Activated gamma-delta T cell treated with anti-CD3 and anti-CD28 coated beads, Interleukin-2, amount 50 U/mL, for 16 hours (primary cell): ENCODE results near the gene WHRN.

Experiments
- DNase-seq: peaks from one replicate; pipeline ENCODE4 v3.0.0-alpha.2; 2020; ENCODE audit warnings: low read depth

Gene WHRN

DNA sequence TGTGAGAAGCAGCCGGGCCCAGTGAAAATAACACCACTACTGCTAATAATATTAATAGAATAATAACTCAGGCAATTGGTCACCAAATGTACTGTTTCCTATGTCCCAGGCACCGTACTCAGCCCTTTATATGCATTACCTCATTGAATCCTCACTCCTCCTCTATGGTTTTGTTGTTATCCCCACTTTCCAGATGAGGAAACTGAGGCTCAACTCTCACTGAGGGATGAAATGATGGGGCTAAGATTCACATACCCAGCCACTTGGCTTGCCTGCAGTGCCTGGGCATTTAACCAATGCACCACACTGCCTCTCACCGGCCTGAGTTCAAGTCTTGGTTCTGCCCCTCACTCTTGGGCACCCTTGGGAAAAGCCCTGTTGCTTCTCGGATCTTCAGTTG is 34.1 kb downstream of the WHRN start:
- DNase-seq, result no peak

DNA sequence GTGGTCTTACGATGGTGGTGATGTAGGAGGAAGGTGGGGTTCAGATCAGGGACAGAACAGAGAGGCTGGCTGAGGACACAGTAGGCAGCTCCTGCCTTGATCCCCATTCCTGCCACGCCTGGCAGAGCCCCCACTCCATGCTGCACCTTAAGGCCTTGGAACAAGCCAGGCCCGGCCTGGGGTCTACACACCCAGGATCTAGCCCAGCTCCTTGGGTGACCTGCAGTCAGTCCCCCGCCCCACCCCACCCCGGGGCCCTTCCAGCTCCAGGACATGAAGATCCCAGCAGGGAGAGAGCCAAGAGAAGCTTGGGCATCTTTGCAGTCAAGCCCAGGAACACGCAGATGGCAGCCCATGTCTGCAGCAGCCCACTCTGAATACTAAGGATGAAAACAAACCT is 34.7 kb downstream of the WHRN start:
- no peak for DNase-seq

DNA sequence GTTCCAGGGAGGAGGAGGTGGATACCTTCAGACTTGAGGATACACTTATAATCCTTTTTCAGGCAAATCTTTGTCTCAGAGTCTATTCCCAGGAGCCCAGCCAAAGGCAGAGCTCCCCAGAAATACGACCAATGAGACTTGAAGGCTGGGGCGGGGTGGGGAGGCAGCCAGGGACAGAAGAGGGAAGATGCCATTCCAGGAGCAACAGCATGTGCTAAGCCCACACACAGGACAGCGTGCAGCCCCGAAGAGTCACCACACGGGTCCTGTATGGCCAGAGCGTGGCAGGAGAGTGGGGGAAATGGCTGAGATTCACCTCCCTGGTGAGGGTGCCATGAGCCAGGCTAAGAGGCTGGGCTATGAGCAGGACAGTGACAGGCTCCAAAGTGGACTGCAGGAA is 35.2 kb downstream of the WHRN start:
- no peak for DNase-seq

DNA sequence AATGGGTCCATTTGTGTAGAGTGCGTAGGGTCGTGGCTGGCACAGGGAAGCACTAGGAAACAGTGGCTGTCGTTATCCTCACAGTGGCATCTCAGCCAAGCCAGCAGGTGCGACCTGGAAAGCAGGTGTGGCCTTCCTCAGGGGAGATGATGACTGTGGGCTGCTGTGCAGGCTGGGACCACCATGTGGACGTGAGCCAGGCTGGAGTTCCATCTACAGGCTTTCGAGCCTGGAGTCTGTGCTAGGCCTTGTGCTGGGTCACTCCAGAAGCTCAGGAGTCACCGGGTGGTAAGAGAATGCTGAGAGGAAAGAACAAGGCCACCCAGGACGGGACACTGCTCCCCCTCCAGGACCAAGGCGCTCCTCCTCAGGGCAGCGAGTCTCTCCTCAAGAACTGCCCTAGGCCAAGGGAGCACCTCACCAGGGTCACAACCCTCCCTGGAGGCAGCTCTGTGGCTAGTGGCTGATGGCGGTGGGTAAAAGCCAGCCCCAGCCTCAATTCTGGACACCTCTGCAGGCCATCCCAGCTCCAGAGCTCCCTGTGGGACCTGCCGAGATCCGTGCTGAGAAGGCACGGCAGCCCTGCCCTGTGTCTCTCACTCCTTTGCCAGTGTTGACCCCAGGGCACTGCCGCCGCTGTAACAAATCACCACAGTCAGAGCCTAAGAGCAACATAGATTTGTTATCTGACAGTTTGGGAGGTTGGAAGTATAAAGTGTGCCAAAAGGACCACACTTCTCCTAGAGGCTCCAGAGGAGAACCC is 36.0 kb downstream of the WHRN start:
- DNase-seq, result no peak

DNA sequence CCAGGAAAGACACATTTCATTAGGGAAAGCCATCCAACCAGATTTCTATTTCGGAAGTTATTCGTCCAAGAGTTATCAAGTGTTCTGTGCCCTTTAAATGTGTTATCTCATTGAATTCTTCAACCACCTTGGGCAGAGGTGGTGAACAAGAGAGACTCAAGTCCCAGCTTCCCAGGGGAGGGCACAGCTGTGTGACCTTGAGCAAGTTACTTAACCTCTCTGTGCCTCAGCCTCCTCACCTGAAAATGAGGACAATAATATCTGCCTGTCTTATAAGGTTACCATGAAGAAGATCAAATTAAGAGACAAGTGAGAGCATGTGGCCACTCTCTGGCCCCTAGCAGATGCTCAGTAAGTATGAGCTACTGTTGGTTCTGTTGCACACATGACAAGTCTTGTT is 37.4 kb downstream of the WHRN start:
- DNase-seq, result no peak

DNA sequence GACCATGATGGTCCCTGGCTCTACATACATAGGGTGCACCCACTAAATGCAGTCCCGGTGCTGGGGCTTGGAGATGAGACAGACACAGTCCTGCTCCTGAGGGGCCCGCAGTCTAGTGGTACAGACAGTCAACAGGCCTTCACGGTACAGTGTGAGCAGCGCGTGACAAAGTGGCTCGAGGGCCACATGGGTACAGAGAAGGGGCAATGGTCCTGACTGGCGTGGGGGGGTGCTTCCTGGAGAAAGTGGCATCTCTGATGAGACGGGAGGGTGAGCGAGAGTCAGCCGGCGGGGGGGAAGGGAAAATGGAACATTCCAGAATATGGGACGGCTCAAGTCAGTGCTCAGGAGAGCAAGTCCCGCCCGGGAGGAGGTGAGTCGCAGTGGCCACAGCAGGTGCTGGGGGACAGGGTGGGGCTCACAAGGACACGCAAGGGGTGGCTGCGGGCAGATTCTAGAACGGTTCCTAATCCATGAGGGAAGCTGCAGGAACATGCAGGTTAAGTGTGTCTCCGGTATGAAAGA is 38.0 kb downstream of the WHRN start:
- no peak for DNase-seq

DNA sequence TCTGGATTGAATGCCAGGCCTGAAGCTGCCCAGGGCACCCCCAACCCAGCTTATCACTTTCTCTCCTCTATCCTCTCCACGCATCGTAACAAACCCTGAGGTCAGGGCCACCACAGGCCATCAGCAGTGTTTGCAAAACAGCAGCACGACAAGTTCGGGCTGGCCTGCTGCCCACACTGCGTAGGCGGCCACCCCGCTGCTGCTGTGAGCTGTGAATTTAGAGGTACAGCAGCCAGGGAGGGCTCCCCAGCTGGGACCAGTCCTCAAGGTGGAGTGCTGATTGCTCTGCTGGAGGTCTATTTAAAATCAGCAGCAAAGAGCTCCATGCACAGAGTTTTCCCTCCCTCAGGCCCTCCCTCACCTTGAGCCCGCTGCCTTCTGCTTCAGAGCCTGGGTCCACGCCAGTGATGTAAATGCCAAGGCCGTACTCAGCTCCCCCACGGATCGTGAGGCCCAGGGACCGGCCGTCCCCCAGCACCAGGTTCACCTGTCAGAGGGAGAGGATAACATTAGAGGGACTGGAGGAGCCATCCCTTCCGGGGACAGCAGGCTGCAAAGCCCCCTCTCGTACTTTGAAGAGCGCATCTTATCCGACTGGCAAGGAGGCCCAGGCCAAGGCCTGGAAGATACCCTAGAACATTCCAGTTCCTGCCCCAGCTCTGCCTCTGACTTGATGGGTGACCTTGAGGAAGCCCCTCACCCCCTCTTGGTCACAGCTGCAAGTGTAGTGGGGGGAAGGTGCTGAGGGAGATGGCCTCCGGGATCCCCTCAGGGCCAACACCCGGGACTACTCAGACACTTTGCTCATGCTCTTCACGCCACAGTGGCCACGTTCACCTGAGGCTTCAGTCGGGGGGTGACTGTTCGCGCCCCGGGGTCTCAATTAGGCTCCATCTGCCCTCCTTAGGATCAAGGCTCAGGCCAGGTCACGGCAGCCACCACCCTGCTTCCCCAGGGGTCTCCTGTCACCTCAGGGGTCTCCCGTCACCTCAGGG is 39.1 kb downstream of the WHRN start:
- no peak for DNase-seq

DNA sequence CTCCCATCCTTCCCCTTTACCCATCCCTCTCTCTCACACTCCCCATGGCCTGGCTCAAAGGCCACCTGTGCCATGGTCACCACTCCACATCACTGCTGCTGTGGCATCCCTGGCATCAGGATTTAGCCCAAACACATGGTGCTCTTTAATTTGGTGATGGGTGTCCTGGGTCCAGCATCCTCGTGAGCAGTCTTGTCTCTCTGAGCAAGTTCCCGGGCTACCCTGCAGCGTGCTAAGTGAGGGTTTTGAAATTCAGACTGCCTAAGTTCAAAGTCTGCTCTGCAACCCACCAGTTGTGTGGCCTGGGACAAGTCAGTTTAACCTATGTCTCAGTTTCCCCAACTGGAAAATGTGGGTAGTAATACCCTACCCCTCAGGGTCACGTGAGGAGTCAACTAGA is 39.9 kb downstream of the WHRN start:
- DNase-seq, result no peak

DNA sequence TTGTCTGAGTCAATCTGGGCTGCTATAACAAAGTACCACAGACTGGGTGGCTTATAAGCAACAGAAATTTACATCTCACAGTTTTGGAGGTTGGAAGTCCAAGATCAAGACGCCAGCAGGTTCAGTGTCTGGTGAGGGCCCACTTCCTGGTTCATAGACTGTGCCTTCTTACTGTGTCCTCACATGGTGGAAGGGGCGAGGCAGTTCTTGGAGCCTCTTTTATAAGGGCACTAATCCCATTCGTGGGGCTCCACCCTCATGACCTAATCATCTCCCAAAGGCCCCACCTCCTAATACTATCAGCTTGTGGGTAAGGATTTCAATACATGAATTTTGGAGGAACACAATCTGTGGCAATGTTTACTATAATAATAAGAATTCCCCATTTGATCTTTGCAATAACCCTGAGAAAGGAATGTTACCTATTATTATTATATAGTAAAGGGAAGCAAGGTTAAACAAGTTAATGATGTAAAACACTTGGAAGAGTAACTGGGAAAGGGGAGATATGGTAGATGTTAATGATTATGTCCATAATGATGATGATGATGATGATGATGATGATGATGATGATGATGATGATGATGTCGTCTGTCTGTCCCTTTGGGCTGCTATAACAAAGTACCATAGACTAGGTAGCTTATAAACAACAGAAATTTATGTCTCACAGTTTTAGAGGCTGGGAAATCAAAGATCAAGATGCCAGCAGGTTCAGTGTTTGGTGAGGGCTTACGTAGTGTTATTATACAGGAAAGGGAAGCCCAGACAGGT is 40.8 kb downstream of the WHRN start:
- DNase-seq, result no peak

DNA sequence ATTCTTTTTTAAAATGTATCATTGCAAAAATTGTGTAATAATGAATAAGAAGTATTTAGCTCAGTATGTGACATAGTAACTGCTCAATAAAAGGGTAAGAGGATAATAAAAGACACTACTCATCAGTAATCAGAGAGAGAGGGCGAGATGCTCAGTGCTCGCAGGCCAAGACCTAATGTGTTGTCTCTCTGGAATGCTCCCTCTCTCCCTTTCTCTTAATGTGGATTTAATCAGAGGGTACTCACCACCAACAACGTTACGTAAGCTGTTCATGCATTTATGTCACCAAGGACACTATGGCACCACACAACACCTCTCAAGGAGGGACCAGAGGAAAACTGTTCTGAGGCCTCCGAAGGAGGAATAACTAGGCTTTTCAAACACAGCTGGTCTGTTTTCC is 42.5 kb downstream of the WHRN start:
- no peak for DNase-seq

DNA sequence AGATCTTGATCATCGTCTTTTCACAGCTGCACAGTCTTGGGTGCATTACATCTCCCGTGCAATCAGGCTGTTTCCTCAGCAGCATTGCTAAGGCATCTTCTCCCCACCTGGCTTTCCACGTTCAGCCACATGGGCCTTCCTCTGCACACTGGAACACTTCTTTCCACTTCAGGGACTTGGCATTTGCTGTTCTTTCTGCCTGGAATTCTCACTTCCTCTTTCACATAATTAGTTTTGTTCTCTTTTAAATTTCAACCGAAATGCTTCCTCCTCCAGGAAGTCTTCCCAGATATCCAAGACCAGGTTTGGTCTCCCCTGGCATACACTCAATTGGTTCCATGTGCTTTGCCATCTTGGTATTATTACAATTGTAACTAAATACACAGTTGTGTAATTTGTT is 43.8 kb downstream of the WHRN start:
- DNase-seq, result no peak

DNA sequence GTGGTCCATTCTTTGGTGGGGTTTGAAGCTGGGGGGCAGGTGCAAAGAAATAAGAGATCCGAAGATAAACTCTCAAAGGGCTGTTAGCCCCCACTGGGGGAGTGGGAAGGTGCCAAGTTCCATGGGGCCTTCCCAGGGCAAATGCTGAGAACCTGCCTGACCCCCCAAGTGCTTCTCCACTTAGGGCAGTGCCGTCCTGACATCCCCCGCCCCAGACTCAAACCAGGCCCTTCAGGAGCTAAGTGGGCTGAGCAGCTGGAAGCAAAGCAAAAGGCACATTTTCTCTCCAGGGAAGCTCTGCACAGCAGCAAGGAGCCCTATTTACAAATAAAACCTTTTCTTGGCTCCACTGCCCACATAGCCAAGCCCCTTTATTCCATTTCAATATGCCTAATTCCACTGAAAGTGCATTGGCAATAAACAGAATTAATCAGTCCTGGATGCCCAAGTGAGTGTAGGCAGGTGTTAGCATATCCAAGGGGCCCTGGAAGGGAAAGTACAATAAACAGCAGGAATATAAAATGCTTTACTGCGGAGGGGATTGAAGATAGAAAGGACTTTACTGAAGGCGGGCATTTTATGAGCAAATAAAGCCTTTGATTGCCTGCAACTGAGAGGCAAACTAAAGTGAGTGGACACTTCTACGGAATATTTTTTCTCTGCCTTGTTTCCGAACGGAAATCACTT is 44.6 kb downstream of the WHRN start:
- no peak for DNase-seq

DNA sequence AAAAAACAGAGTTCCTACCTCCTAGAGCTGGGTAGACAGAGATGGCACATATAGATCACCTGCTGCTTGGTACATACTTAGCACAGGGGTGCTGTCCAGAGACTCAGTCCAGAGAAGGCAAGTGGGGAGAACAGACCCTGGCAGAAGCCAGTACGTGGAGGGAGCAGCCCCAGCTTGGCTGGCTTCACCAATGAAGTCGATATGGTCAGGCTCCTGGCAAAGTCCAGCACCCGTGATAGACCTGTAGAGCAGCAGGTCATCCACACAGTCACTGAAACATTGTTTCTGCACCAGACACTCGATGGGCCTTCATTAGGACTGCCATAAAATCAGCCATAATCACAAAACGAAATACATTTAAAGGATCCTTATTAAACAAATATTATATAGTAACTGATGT is 45.8 kb downstream of the WHRN start:
- no peak for DNase-seq

DNA sequence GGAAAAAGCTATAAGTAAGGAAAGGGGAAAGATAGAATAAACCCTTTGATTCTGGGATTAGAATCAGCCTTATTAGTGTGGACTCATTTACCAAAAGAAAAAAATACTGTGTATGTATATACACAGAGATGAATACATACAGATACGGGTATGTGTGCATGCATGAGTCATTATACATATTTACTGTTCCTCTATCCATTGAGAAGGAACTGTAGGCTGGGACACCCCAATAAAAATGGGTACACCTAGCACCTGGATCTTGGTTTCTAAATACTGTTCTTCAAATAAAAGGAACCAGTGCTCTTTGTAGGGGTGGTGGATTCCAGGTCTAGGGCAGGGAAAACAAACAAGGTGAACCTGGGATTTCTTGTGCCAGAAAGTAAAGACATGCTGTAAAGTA is 48.3 kb downstream of the WHRN start:
- no peak for DNase-seq

DNA sequence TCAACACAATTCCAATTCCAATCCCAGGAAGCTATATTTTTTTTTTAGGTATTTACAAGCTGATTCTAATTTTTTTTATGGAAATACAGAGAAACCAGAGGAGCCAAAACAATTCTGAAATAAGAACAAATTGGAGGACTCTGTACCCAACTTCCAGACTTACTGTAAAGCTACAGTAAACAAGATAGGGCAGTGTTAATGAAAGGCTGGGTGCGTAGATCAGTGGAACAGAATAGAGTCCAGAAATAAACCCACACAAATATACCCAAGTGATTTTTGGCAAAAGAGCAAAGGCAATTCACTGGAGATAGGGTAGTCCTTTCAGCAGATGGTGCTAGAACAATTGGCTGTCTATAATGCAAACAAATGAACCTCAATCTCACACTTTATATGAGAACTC is 50.6 kb downstream of the WHRN start:
- DNase-seq, result no peak

DNA sequence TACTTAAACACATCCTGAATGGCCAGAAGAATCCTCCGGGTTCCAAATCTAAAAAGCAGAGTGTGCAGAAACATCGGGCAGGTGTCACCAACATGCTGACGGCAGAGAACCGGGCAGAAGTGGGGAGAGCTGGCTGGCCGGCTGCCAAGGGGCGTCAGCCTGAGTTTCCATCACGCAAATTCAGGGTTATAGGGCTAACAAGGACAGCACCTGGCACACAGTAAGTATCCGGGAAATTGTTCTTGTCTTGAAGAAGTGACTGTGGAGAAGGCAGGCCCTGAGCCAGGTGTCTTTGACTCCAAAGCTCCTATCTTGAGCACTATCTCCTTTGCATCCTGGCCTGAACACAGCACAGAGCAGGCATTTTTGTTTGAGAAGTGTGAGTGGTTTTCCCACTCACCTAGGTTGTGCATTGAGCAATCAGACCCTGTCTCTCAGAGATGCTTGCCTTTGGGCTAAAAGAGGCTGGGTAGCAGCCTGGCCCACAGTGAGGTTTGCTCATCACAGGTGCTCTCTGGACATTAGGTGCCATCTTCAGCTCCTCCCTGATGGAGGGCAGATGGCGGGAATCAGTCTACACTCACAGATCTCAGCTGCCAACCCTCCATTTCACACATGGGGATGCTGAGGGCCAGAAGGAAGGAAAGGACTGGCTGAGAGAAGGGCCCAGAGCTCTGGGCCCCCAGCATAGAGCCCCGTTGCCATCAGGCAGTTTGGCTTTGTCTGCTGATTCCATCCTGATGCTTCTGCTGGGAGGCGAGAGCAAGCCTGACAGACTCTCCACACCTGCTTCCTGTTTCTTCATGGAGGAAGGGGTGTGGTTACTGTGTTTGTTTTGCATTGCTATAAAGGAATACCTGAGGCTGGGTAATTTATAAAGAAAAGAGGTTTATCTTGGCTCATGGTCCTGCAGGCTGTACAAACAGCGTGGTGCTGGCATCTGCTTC is 52.8 kb downstream of the WHRN start:
- no peak for DNase-seq

DNA sequence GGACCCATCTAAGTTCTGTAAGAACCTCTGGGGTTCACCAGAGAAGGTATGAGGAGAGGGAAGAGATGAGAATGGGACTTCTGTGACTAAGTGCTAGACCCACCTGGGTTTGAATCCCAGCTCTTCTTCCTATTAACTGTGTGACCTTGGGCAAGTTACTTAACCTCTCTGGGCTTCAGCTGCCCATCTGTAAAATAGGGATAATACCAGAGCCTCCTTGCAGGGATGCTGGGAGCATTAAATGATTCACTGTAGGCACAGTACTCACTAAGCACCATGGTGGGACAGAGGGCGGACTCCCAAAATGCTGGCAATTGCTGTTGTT is 53.6 kb downstream of the WHRN start:
- no peak for DNase-seq

DNA sequence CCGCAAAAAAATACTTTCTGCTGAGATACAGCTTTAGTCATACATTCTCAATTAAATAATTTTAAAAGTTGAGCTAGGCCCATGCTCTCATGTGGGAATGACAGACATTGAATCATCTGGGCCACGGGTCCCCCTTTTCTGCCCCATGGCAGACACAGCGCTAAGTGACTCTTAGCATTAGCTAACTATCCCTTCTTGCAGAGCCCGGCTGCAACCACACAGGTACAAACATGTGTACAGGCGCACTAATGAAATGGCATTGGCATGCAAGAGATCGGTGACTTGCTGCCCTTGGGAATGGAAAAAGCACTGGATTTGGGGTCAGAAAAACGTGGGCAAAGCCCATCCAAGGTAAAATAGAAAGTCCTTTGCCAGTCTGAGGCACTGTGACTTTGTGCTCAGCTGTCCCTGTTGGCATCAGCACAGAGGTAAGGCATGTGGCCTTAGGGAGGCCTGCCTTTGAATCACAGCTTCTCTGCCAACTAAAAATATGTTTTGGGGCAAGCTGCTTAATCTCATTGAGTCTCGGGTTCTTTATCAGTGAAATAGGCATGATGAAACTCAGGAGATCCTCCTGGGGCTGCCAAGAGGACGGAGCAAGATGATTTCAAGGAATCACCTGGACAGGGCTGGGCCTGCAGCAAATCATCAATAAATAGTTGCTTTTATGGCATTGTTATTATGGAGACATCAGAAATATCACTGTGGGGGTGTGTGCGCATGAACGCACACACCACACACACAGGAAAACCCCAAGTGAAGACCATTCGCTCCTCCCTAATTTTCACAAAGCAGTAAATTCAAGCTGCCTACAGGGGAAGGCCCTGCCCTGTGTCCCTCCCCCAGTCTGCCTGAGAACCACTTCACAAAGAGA is 54.2 kb downstream of the WHRN start:
- DNase-seq, result no peak

DNA sequence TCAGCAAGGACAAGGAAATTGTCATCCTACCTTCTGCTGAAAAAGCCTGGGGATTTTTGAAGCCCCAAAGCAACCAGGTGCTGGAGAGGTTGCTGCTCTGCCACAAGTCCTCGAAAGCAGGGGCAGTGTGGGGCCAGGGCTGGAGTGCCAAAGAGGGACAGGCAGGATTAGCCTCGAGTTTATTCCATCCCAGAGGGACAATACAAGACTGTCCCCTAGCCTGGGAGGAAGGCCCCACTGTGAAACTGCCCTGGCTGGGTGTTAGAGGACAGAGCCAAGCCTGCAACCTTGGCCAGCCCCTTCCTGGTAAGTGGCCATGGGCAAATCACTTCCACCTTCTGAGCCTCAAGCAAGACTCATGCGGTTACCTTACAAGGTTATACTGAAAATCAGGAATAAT is 55.1 kb downstream of the WHRN start:
- no peak for DNase-seq

DNA sequence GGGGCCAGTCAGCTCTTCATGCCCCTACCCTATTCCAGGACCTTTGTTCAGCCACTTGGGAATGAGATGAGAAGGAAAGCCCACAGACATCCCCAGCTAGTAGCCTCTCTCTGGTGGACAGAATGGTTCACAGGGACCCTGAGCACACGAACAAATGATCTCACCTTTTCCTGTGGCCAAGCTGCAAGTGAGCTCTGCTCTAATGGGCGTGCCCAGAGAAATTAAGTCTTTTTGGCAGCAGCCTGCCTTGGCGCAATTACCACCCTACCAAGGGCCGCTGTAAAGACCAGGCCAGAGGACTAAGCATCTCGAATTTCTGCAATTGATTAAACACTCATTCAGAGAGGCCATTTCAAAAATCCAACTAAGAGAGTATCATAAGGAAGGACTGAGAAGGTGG is 56.0 kb downstream of the WHRN start:
- no peak for DNase-seq
